ENCODE measurements around the gene KRTAP3-3. TPM values are rescaled to one million over a fixed set of nuclear protein-coding genes. Genes with fewer than 3 reads are reported as not detected.
"Not testable (repeated sequence)": the region's sequence is repeated elsewhere in the genome, so short reads cannot be mapped to it uniquely, and the experiment has no call there.

KRTAP3-3 gene
- total and polyA plus RNA-seq, 2 of the 4 experiments (the other 2 are of a cell fraction): not detected

DNA sequence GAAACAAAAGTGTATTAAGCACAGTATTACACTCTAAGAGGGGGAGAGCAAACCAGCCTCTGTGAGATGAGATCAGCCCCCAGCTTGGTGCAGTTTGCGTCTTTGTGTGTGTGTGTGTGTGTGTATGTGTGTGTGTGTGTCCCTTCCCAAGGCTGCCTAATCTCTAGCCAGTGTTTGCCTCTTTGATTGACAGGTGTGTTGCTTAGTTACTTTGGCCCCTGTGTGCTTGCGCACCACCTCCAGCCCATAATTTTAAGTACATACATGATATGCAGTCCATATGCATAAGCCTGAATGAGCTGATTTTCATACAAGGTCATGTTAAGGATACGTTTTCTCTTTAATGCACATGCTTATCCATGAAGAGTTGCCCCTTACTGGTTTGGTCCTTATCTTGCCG lies 7.8 kb upstream of the KRTAP3-3 start:
- Histone ChIP-seq H3K56ac (ENCODE audit: extremely low read depth, insufficient read depth, low read length) (no peak overlapping the region), H3K4ac (ENCODE audit: low read depth, low read length) (no peak overlapping the region), H3K18ac (ENCODE audit: low read depth, low read length) (no peak overlapping the region), H3K27me3 (ENCODE audit: control insufficient read depth, insufficient read depth, low read length) (no peaks in the 10 kb centered on the region), H3K9me3 (ENCODE audit: control insufficient read depth, insufficient read depth, low read length) (no peaks in the 10 kb centered on the region), H4K8ac (ENCODE audit: low read depth in 2 of 2, low read length in 2 of 2) (no peak overlapping the region), H2BK15ac (ENCODE audit: low read depth, low read length) (no peak overlapping the region), H2BK120ac (ENCODE audit: low read depth, low read length) (no peak overlapping the region), H2BK20ac (ENCODE audit: low read depth, low read length) (no peak overlapping the region; the same call in 1 of the 2 replicates), H3K4me3 (ENCODE audit: insufficient read depth, low read depth, low read length) (no peak overlapping the region), H3K9me1 (ENCODE audit: insufficient read depth, low read length) (no peaks in the 10 kb centered on the region), H3K23ac (ENCODE audit: low read depth, low read length) (no peak overlapping the region), H3K79me1 (ENCODE audit: low read depth in 1 of 2, low read length in 2 of 2) (no peaks in the 10 kb centered on the region), H3K14ac (replicated peaks; ENCODE audit: low read depth, low read length) (no peak overlapping the region), H3K4me1 (ENCODE audit: control insufficient read depth, insufficient read depth, low read length) (no peaks in the 10 kb centered on the region), H3K27ac (ENCODE audit: insufficient read depth, low read length) (no peak overlapping the region), H2AK5ac (ENCODE audit: low read depth, low read length) (no peak overlapping the region; the same call in 1 of the 2 replicates), H3K36me3 (ENCODE audit: control insufficient read depth, insufficient read depth, low read length) (no peaks in the 10 kb centered on the region), H3K4me2 (ENCODE audit: low read depth, low read length) (no peak overlapping the region), H2AFZ (replicated peaks; ENCODE audit: low read length, poor library complexity) (no peak overlapping the region), H2BK5ac (ENCODE audit: low read depth, low read length, poor library complexity, severe bottlenecking) (no peak overlapping the region), H4K91ac (ENCODE audit: insufficient read depth, low read depth, low read length) (no peak overlapping the region), H4K20me1 (ENCODE audit: insufficient read depth, low read length) (no peaks in the 10 kb centered on the region), H4K5ac (ENCODE audit: low read depth, low read length) (no peak overlapping the region), H2AK9ac (replicated peaks; ENCODE audit: low read depth, low read length, poor library complexity) (no peak overlapping the region), H3K9ac (ENCODE audit: low read depth, low read length) (no peak overlapping the region)
- intact Hi-C loops (cut with micrococcal nuclease): no loop called here
- dilution Hi-C loops (cut with HindIII; ENCODE audit: low sequenced_read_pairs, unreplicated experiment): no loop called here
- 100% methylated on average over 1 of the region's 4 CpGs; no CpG with 5 or more reads in 1 of the 2 experiments for WGBS, 2 experiments (ENCODE audit: extremely low coverage in 2 of 2, insufficient read length in 1 of 2)
- DNase-seq (no peak), ATAC-seq (ENCODE audit: low read depth) (no peak)
- CTCF ChIA-PET: no interaction called here
- POLR2A ChIA-PET (ENCODE audit: unreplicated experiment): no interaction called here
- TF ChIP-seq BHLHE40 (IDR thresholded peaks at IDR 0.05; ENCODE audit: low read depth, low read length): no peak
- TF ChIP-seq RFX5 (IDR thresholded peaks at IDR 0.05; ENCODE audit: low read depth, low read length): no peak
- TF ChIP-seq MAZ (IDR thresholded peaks at IDR 0.05; ENCODE audit: borderline replicate concordance, low read depth, low read length): no peak
- no peak for TF ChIP-seq MAFK (IDR thresholded peaks at IDR 0.05; ENCODE audit: low read depth, low read length)
- TF ChIP-seq CEBPB (IDR thresholded peaks at IDR 0.05; ENCODE audit: low read depth, low read length): no peak
- no peak for TF ChIP-seq FOS (IDR thresholded peaks at IDR 0.05; ENCODE audit: low read depth, low read length)
- TF ChIP-seq, protein P1, sequence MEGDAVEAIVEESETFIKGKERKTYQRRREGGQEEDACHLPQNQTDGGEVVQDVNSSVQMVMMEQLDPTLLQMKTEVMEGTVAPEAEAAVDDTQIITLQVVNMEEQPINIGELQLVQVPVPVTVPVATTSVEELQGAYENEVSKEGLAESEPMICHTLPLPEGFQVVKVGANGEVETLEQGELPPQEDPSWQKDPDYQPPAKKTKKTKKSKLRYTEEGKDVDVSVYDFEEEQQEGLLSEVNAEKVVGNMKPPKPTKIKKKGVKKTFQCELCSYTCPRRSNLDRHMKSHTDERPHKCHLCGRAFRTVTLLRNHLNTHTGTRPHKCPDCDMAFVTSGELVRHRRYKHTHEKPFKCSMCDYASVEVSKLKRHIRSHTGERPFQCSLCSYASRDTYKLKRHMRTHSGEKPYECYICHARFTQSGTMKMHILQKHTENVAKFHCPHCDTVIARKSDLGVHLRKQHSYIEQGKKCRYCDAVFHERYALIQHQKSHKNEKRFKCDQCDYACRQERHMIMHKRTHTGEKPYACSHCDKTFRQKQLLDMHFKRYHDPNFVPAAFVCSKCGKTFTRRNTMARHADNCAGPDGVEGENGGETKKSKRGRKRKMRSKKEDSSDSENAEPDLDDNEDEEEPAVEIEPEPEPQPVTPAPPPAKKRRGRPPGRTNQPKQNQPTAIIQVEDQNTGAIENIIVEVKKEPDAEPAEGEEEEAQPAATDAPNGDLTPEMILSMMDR (conservative IDR thresholded peaks at IDR 0.05; ENCODE audit: low read depth, low read length): no peak
- no peak for TF ChIP-seq NFE2L2 (IDR thresholded peaks at IDR 0.05; ENCODE audit: low read depth, low read length)
- no peak for TF ChIP-seq POLR2A (IDR thresholded peaks at IDR 0.05; ENCODE audit: low read depth, low read length)
- no peak for TF ChIP-seq RCOR1 (IDR thresholded peaks at IDR 0.05; ENCODE audit: insufficient replicate concordance, low read length)
- in situ Hi-C loops (cut with MboI; ENCODE audit: low sequenced_read_pairs): no loop called here
- no TSS peak for BruUV-seq (replicated peaks)

DNA sequence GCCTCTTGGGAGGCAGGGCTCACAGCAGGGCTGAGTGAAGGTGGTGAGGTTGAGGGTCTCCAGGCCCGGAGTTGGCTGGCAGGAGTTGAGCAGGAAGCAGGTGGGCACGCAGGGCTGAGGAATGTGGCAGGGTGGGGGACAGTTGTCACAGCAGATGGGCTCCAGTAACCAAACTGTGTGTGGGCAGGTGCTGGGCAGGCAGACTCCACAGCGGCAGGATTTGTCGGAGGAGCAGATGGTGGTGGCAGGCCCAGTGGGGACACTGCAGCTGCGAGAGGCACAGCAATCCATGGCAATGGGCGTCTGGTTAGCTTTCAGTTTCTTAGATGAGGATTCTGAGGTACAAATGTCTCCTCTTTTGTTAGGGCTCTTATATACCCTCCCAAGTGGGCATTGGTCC lies 5.6 kb upstream of the KRTAP3-3 start, which contains the start of gene KRTAP3-2:
Gene KRTAP3-2, minus strand, starts transcription at position 344 of the 400 bp plus-strand sequence. Its CDS starts 53 bp downstream, at position 291.
- H2AFZ ChIP-seq (replicated peaks; ENCODE audit: low read length, poor library complexity); POLR2A ChIA-PET (ENCODE audit: unreplicated experiment); CTCF ChIA-PET; DNase-seq; H3K14ac ChIP-seq (replicated peaks; ENCODE audit: low read depth, low read length); H3K27me3 ChIP-seq (ENCODE audit: control insufficient read depth, insufficient read depth, low read length); intact Hi-C loops (cut with micrococcal nuclease); H3K23ac ChIP-seq (ENCODE audit: low read depth, low read length); H3K9me1 ChIP-seq (ENCODE audit: insufficient read depth, low read length); H2BK15ac ChIP-seq (ENCODE audit: low read depth, low read length); H3K9me3 ChIP-seq (ENCODE audit: control insufficient read depth, insufficient read depth, low read length); BruUV-seq (replicated peaks); H3K4me1 ChIP-seq (ENCODE audit: control insufficient read depth, insufficient read depth, low read length); H4K20me1 ChIP-seq (ENCODE audit: insufficient read depth, low read length); H2BK20ac ChIP-seq (ENCODE audit: low read depth, low read length); H3K36me3 ChIP-seq (ENCODE audit: control insufficient read depth, insufficient read depth, low read length); H2AK5ac ChIP-seq (ENCODE audit: low read depth, low read length); in situ Hi-C loops (cut with MboI; ENCODE audit: low sequenced_read_pairs); H3K4me3 ChIP-seq (ENCODE audit: insufficient read depth, low read depth, low read length); H2BK5ac ChIP-seq (ENCODE audit: low read depth, low read length, poor library complexity, severe bottlenecking); H3K18ac ChIP-seq (ENCODE audit: low read depth, low read length); H3K56ac ChIP-seq (ENCODE audit: extremely low read depth, insufficient read depth, low read length); H4K5ac ChIP-seq (ENCODE audit: low read depth, low read length); H4K8ac ChIP-seq (ENCODE audit: low read depth in 2 of 2, low read length in 2 of 2); H3K27ac ChIP-seq (ENCODE audit: insufficient read depth, low read length); H3K4ac ChIP-seq (ENCODE audit: low read depth, low read length); H3K4me2 ChIP-seq (ENCODE audit: low read depth, low read length); ATAC-seq (ENCODE audit: low read depth); H3K9ac ChIP-seq (ENCODE audit: low read depth, low read length); H2BK120ac ChIP-seq (ENCODE audit: low read depth, low read length); H3K79me1 ChIP-seq (ENCODE audit: low read depth in 1 of 2, low read length in 2 of 2); dilution Hi-C loops (cut with HindIII; ENCODE audit: low sequenced_read_pairs, unreplicated experiment); H2AK9ac ChIP-seq (replicated peaks; ENCODE audit: low read depth, low read length, poor library complexity); H4K91ac ChIP-seq (ENCODE audit: insufficient read depth, low read depth, low read length): not testable (repeated sequence)
- WGBS, 2 experiments (ENCODE audit: extremely low coverage in 2 of 2, insufficient read length in 1 of 2): no CpG with 5 or more reads among the region's 6 CpGs
